LNCaP clone FGC (cell line): Measurements from ENCODE around the gene ZNF597.
A peak's percentile ranks its signal among the peaks of the same experiment; 100 is the strongest.

ENCODE experiments used
- DNase-seq: peaks from one replicate; pipeline ENCODE4 v3.0.0-alpha.2; 2011; ENCODE audit warnings: low read depth
- H3K4me3 ChIP-seq: 2 replicates; pipeline ENCODE4 v1.5.1; 2011; ENCODE audit warnings: mild to moderate bottlenecking, low read depth, low read length, control low read depth
- TF ChIP-seq, protein P1 (sequence below): IDR thresholded peaks from 2 replicates; pipeline ENCODE4 v1.5.1; 2012; ENCODE audit warnings: mild to moderate bottlenecking; ENCODE audit not compliant: control insufficient read depth, insufficient read depth; ENCODE audit errors: extremely low read depth

ZNF597 gene

DNA sequence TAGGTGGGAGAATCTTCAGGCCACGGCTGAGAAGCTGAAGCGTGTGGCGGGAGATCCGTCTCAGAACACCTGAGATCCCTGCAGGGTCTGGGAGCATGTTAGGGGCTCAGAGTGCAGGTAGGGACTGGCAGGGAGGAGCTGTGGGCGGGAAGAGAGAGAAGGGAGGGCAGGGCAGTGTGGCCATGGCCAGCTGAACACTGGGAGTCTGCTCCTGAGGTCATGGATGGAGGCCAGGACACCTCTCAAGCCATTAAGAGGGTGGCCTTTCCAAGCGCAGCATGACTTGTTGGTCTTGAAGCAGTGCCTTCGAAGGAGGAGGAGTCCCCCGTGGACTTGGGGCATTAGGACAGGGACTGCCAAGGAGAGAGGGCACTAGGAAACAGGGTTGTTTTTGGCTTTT, 23.9 kb upstream of the ZNF597 start:
- TF ChIP-seq, protein P1, sequence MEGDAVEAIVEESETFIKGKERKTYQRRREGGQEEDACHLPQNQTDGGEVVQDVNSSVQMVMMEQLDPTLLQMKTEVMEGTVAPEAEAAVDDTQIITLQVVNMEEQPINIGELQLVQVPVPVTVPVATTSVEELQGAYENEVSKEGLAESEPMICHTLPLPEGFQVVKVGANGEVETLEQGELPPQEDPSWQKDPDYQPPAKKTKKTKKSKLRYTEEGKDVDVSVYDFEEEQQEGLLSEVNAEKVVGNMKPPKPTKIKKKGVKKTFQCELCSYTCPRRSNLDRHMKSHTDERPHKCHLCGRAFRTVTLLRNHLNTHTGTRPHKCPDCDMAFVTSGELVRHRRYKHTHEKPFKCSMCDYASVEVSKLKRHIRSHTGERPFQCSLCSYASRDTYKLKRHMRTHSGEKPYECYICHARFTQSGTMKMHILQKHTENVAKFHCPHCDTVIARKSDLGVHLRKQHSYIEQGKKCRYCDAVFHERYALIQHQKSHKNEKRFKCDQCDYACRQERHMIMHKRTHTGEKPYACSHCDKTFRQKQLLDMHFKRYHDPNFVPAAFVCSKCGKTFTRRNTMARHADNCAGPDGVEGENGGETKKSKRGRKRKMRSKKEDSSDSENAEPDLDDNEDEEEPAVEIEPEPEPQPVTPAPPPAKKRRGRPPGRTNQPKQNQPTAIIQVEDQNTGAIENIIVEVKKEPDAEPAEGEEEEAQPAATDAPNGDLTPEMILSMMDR, result no peak
- H3K4me3 ChIP-seq, result no peak overlapping the region
- DNase-seq, result no peak

DNA sequence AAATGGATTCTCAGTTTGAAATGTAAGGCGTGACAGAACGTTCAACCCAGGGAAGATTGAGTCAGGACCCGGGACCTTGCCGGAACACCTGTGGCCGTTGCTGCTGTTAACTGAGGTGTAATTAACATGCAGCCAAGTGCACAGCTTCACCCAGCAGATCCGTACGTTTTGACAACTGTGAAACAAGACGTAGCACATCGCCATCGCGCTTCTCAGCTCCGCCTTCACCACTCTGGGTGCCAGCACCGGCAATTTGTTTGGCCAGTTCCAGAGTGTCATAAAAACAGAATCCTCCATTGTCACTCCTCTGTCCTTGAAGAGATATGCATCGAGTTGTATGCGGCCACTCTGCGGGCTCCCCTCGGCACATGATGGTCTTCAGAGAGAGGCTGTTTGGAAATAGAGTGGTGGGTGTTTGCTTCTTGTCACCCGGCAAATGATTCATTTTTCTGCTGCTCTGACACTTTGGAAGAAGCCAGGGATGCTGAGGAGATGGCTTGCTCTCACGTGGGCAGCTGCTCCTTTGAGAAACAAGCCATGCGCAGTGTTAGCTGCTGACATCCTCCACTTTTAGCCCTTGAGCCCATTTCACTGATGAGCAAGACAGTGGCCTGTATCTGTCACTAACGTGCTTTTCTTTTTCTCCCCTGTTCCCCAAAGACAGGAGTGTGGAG, 22.7 kb upstream of the ZNF597 start:
- TF ChIP-seq, protein P1, result no peak
- no peak for DNase-seq
- H3K4me3 ChIP-seq, result no peak overlapping the region

DNA sequence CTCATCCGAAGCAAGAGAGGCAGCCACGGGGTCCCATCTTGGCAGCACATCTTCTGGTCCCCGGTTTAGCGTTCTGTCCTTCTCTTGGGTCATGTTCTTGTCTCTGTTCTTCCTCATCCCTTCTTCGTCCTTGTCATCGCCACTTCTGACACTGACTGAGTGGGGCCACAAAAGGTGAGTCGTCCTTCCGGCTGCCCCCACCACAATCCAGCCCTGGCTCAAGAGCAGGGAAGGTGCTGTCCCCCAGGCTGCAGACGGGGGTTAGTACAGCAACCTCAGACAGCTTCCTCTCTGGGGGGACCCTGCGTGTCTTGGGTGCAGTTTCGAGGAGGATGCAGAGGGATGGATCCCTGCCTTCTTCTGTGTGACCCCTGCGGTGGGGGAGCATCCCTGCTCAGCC, 22.0 kb upstream of the ZNF597 start:
- H3K4me3 ChIP-seq, result no peak overlapping the region
- no peak for DNase-seq
- TF ChIP-seq, protein P1, result no peak

DNA sequence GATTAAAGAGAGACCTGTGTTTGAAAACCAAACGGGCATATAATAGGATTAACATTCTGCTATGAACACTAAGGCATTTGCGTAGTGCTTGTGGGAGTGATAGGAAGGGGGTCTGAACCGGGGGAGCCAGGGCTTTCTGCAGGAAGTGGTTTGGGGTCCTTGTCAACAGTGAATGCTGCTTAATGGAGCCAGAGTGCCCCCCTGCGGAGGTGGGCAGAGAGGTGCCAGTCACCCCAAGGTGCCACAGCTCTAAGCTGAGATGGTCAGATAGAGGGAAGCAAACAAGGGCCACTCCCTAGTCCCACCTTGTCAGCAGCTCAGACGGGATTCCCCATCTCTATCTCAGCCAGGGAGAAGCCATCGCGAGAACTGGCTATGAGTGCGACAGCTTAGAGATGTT, 17.8 kb upstream of the ZNF597 start:
- TF ChIP-seq, protein P1, result no peak
- no peak overlapping the region for H3K4me3 ChIP-seq
- no peak for DNase-seq

DNA sequence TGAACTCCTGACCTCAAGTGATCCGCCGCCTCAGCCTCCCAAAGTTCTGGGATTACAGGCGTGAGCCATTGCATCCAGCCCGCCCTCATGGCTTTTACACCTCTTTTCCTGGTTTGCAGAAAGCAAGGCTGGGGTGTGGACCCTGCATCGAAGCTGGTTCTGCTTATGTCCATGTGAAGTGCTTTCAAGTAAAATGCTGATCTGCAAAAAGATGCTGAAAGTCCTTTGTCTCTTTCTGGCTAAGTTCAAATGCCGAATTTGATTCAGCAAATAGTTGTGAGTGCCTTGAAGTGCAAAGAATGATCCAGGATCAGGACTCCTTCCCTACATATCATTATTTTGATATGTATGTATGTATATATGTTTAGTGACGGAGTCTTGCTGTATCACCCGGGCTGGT, 17.3 kb upstream of the ZNF597 start:
- no peak overlapping the region for H3K4me3 ChIP-seq
- TF ChIP-seq, protein P1, result no peak
- DNase-seq, result no peak

DNA sequence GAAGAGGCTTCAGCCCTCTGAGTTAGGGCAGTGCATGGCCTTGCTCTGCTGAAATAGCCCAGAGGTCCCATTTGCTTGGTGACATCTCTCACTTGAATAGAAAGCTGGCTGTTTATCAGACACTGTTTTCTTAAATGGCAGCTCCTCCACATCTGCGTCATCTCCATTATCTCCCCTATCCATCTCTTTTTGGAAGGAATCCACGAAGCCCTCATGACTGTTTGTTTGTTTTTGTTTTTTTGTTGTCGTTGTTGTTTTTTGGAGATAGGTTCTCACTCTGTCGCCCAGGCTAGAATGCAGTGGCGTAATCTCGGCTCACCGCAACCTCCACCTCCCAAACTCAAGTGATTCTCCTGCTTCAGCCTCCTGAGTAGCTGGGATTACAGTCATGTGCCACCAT, 16.8 kb upstream of the ZNF597 start:
- TF ChIP-seq, protein P1, result no peak
- peak overlapping the region; percentile 92 for H3K4me3 ChIP-seq
- DNase-seq, result no peak
